ENCODE measurements around the gene RPS21. TPM values are rescaled to one million over a fixed set of nuclear protein-coding genes. Genes with fewer than 3 reads are reported as not detected.

RPS21 gene
- total and polyA plus RNA-seq, 2 of the 13 experiments (the other 11 are each of a cell fraction or from before 2014, with no cell fraction given): 2,647 to 11,063 TPM

GRCh38 chr20:62367633-62368391 is 19.1 kb upstream of the RPS21 start (continued):
- TF ChIP-seq ZKSCAN8 (CRISPR knock-in tag; IDR thresholded peaks at IDR 0.05; ENCODE audit: borderline replicate concordance): 0 out of 2 replicates have a peak, but pooled peaks have one; percentile 27
- peak; percentile 95 for TF ChIP-seq MAX (IDR thresholded peaks at IDR 0.05)
- peak; percentile 85; the same call in 1 of the 2 replicates for TF ChIP-seq CREBL2 (CRISPR knock-in tag; IDR thresholded peaks at IDR 0.05; ENCODE audit: borderline replicate concordance)
- peak; percentile 27 for TF ChIP-seq ZNF580 (CRISPR knock-in tag; IDR thresholded peaks at IDR 0.05; ENCODE audit: borderline replicate concordance, low read depth)
- TF ChIP-seq ZMYM3 (CRISPR knock-in tag; IDR thresholded peaks at IDR 0.05): peak; percentile 55; the same call in 1 of the 2 replicates
- no peak for TF ChIP-seq ZNF33A (CRISPR knock-in tag; IDR thresholded peaks at IDR 0.05; ENCODE audit: borderline replicate concordance)
- peak; percentile 97; the same call in 1 of the 2 replicates for TF ChIP-seq PAX8 (CRISPR knock-in tag; IDR thresholded peaks at IDR 0.05; ENCODE audit: borderline replicate concordance)
- peak; percentile 49 for TF ChIP-seq ARID4A (CRISPR knock-in tag; IDR thresholded peaks at IDR 0.05; ENCODE audit: borderline replicate concordance)
- peak; percentile 81 for TF ChIP-seq TFDP2 (CRISPR knock-in tag; IDR thresholded peaks at IDR 0.05)
- TF ChIP-seq KLF12 (CRISPR knock-in tag; IDR thresholded peaks at IDR 0.05; ENCODE audit: borderline replicate concordance): 0 out of 2 replicates have a peak, but pooled peaks have one; percentile 17
- peak; percentile 12; the same call in 1 of the 2 replicates for TF ChIP-seq CBFB (CRISPR knock-in tag; IDR thresholded peaks at IDR 0.05)
- peak; percentile 41; the same call in 1 of the 2 replicates for TF ChIP-seq ZNF318 (CRISPR knock-in tag; IDR thresholded peaks at IDR 0.05)

Data from HepG2 (cell line).